Ishikawa (cell line): ENCODE data around the gene OR51B4.

Experiments
- CEBPB ChIP-seq: IDR thresholded peaks from 2 replicates; pipeline ENCODE4 v1.6.1; 2012
- EGR1 ChIP-seq: IDR thresholded peaks from 2 replicates; pipeline ENCODE4 v1.6.1; 2012
- EP300 ChIP-seq: IDR thresholded peaks from 2 replicates; pipeline ENCODE4 v1.6.1; 2012; ENCODE audit warnings: borderline replicate concordance
- RAD21 ChIP-seq: IDR thresholded peaks from 2 replicates; pipeline ENCODE4 v1.6.1; 2012; ENCODE audit warnings: low read depth
- REST ChIP-seq: IDR thresholded peaks from 2 replicates; pipeline ENCODE4 v1.6.1; 2012; ENCODE audit warnings: low read depth, mild to moderate bottlenecking
- TEAD4 ChIP-seq: IDR thresholded peaks from 2 replicates; pipeline ENCODE4 v1.6.1; 2012
- TF ChIP-seq, protein P1 (sequence below): IDR thresholded peaks from 2 replicates; pipeline ENCODE4 v1.6.1; 2012

DNA sequence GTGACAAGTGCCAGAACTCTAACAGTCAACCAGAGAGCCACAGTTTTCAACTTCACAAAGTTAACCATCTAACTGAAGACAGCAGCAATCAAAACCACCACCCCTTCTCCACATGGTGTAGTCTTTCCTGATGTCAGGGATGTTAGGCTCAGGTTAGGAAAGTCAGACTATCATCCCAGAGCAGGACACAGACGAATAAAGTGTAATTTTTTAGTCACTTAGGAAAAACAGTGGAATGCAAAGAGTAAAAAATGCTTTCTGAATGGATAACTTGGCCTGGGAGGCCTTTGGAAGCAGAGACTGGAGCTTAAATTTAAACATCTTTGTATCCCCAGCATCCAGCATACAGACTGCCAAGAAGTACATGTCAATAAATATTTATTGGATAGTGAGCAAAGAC is 15.4 kb downstream of the OR51B4 start:
- TF ChIP-seq CEBPB (no peak), TEAD4 (no peak), RAD21 (no peak), REST (no peak), EP300 (no peak), EGR1 (no peak)
- TF ChIP-seq, protein P1, sequence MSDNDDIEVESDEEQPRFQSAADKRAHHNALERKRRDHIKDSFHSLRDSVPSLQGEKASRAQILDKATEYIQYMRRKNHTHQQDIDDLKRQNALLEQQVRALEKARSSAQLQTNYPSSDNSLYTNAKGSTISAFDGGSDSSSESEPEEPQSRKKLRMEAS, result no peak
